NCI-H2081 treated with DMSO at 0.1 percent for 48 hours (cell line): Measurements from ENCODE around the gene TRIM10.
"Not testable (repeated sequence)": the region's sequence is repeated elsewhere in the genome, so short reads cannot be mapped to it uniquely, and the experiment has no call there.

Source experiments
- DNase-seq: peaks from one replicate; lab custom pipeline; 2025; lab: John Stamatoyannopoulos, UW

The TRIM10 gene

DNA sequence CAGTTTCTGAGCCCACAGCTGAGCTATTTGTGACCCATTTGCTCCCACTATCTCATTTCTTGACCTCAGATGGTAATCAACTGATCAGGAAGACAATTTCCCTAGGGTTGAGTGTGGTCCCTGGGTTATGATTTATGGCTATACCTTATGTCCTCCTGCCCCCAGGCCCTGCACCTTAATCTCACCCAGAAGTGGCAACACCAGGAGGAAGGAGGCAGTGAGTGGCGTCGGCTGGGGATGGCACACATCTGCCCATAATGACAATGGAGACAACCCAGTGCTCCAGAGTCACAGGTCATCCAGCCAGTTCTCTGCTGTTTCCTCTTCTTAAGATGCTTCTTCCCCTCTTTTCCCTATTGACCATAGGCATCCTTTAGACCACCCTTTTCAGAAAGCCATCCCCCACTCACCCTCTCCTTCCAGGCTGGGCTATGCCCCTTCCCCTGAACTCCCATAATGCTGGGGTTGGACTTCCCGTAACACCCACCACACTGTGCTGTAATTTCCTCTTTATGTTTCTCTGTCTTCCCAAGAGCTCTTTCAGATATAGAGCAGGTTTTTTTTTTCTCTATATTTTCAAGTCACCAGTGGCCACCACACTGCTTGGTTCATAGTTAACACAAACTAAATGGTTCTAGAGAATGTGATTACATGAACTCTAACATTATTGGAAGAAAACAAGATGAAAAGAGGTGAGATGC, 8.0 kb downstream of the TRIM10 start:
- DNase-seq: no peak

DNA sequence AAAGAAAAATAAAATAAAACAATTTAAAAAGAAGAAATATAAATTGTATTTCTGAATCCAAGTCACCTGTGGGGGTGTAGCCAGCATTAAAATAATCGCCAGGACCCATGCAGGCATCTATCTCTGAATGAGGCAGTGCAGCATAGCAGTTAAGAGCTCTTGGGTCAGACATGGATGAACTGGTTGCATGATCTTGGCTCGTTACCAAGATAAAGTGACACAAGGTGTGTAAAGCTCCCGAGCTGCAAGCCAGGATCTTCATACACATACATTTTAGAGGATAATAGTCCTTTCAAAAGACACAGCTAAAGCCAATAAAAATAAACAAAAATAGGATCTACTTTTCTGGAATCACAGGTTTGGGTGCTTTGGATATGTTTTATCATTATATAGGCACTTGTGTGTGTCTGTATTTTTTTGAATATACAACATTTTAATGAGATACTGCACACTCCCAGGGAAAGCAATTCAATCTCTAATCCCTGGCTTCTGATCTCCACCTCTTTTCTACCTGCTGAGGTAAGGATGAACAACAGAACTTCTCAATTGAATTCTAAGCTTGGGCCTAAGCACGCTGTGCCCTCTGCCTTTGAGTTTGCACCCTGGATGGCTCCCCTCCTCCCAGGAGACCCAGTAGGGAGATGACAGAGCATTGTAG, 8.9 kb downstream of the TRIM10 start:
- DNase-seq: no peak

DNA sequence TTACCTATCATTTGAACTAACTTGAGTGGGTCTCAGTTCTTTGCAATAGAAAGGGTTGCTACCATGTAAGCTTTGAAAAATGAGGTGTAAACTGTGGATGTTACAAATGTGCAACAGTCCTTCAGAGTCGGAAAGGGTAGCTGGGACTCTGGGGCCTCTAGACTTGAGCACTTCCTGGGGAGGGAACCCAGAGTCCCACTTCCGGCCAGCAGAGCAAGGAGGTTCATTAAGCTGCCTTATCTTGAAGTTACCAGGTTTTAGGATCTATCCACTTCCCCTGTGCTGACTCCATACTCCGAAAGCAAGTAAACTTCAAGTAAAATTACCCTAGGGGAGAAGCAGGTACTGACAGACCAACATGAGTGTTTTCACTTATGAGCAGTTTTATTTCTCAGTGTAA, 9.4 kb downstream of the TRIM10 start:
- no peak for DNase-seq

GRCh38 chr6:30150671-30151395, 10.2 kb downstream of the TRIM10 start:
- no peak for DNase-seq

- no peak for DNase-seq
Observed at GRCh38 chr6:30149858-30150550, 11.0 kb downstream of the TRIM10 start.

DNA sequence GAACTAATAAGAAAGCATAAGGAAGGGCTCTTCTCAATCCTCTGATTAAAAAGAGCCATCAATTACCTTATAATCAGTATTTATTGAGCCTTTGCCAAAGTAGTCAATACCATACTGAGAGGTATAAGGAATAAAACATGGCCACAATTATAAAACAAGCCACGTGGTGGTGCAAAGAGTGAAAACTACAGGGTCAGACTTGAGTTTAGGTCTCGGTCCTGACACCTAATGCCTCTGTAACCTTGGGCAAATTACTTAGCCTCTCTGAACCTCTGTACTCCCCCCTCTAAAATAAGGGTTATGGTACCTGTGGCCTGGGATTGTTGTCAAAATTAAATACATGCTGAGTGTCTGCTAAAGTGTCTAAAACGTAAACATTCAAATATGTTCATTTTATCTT, 11.8 kb downstream of the TRIM10 start:
- no peak for DNase-seq

DNA sequence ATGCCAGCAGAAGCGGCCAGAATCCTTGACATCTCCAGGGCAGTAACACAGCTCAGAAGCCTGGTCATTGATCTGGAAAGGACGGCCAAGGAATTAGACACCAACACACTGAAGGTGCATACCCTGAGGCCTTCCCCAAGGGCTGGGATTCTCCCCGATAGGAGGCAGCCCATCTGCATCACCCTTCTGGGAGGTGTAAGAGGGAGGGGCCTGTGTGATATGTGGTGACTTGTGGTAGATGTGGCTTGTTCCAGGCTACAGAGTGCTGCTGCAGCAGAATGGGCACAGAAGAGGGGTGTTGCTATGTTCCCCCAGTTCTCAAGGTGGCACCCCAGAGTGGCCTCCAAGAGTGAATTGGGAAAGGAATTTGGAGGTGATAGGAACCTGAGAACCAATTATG, 13.9 kb downstream of the TRIM10 start:
- DNase-seq: no peak

GRCh38 chr6:30145818-30146217, 15.2 kb downstream of the TRIM10 start:
- DNase-seq: no peak

GRCh38 chr6:30144811-30145210, 16.2 kb downstream of the TRIM10 start:
- no peak for DNase-seq

DNA sequence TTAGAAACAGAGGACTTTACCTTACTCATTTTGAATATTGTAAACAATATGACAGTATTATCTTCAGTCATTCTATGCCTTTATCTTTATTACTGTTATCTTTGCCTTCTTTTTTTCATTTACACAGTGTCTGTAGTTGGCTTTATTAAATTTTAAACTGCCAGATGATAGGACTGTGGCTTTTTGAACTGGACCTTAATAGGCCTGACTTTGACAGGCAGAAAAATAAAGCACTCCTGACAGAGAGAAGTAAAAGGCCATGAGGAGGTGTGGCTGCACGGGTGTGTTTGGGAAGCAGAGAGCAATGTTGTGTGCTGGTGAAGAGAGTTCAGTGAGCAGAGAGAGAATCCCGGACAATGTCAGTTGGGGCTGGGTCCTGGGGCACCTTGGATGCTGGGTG, 17.2 kb downstream of the TRIM10 start:
- no peak for DNase-seq

GRCh38 chr6:30142665-30143064, 18.3 kb downstream of the TRIM10 start:
- no peak for DNase-seq

DNA sequence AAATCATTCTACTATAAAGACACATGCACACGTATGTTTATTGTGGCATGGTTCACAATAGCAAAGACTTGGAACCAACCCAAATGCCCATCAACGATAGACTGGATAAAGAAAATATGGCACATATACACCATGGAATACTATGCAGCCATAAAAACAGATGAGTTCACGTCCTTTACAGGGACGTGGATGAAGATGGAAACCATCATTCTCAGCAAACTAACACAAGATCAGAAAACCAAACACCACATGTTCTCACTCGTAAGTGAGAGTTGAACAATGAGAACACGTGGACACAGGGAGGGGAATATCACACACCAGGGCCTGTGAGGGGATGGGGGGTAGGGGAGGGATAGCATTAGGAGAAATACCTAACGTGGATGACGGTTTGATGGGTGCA, 20.8 kb downstream of the TRIM10 start:
- not testable (repeated sequence) for DNase-seq

GRCh38 chr6:30136570-30137286, 24.3 kb downstream of the TRIM10 start:
- no peak for DNase-seq

- no peak for DNase-seq
Observed at GRCh38 chr6:30135757-30136156, 25.3 kb downstream of the TRIM10 start, which contains the start of gene TRIM40. Gene TRIM40, plus strand, starts transcription at chr6:30136140. Its CDS starts 897 bp downstream, at chr6:30137037.

DNA sequence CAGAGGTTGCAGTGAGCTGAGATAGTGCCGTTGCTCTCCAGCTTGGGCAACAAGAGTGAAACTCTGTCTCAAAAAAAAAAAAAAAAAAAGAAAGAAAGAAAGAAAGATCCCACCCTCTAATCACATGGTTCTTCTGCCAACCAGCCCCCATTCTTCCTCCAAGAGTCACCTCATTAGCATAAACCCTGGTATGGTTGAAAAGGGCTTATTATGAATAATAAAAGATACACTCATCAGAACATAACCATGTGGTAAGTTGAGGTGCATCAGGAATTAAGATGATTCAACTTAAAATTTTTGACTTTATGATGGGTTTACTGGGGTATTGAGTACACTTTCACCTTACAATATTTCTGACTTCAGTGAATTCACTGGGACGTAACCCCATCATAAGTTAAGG, 25.9 kb downstream of the TRIM10 start:
- no peak for DNase-seq

DNA sequence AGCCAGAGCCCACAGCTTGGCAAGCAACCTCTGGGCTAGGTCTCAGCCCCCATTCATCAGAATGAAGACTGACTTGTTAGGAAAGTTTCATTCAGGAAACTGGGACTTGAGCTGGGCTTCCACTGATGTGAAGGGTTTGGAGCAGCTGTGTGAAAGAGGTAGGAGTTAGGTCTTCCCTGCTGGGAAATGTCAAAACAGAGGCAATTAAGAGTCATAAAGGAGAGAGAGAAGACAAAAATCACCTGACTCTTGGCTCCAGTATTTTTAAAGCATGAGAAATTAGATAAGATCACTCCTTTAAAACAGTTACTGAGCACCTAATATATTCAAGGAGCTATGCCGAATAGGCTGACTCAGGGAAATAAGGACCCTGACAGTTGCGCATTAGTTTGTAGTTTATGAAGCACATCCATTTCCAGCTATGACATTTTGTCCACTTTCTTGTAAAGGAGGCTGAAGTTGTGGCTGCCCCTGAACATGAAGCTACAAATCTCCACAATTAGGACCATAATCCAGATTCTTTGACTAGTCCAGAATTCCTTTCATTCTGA, 29.0 kb downstream of the TRIM10 start:
- no peak for DNase-seq

GRCh38 chr6:30130887-30131862, 29.8 kb downstream of the TRIM10 start:
- peak; percentile 36 for DNase-seq

DNA sequence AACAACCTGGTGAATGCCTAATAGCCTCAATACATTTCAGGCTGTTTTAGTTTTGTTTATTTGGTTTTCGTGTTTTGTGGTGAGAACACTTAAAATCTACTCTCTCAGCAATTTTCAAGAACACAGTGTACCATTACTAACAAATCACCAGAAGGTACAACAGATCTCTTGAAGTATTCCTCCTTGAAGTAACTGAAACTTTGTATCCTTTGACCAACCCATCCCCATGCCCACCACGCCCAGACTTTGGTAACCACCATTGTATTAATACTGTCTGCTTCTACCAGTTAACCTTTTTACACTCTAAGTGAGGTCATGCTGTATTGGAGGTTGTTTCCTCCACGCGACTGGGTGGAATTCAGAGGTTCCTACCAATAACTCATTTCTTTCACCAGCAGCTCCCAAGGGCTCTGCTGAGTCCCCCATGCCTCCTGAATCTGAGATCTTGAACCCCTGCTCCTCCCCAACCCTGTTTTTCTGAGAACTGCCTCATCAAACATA, 30.8 kb downstream of the TRIM10 start:
- no peak for DNase-seq

GRCh38 chr6:30129265-30130178, 31.5 kb downstream of the TRIM10 start:
- no peak for DNase-seq
